Measurements from ENCODE around the gene CBL. TPM values are rescaled to one million over a fixed set of nuclear protein-coding genes. Genes with fewer than 3 reads are reported as not detected.
"Not testable (repeated sequence)": the region's sequence is repeated elsewhere in the genome, so short reads cannot be mapped to it uniquely, and the experiment has no call there.

Gene CBL
- total RNA-seq, 2 experiments from 2014 or later: 43.6 to 43.7 TPM

GRCh38 chr11:119195680-119196079 is 10.5 kb upstream of the CBL start:
- Mint-ChIP-seq H3K36me3 (ENCODE audit: low read depth) (no peaks in the 10 kb centered on the region), H3K9me3 (ENCODE audit: insufficient read depth) (no peaks in the 10 kb centered on the region), H3K27ac (no peak overlapping the region), H3K4me1 (ENCODE audit: low read depth) (peaks cover 4% of the 10 kb centered on the region), H3K27me3 (ENCODE audit: low read depth) (peaks cover 3% of the 10 kb centered on the region), H3K4me3 (no peak overlapping the region)
- POLR2A ChIA-PET: interaction anchor here (1.2 to 2.1 kb wide), 2 partner anchors 19 to 101 kb away, joined by 3 to 8 read pairs; a partner anchor contains a TSS
- CTCF ChIA-PET: interaction anchor here (0.9 to 4.1 kb wide), 25 partner anchors 10 to 289 kb away, joined by 3 to 33 read pairs (median 6); partner anchors contain the start of genes CBL, DPAGT1, NLRX1 and VPS11
- ATAC-seq: no peak
- DNase-seq: no peak

- CTCF ChIA-PET: interaction anchor here (0.6 to 4.1 kb wide), 46 partner anchors 9 to 290 kb away, joined by 3 to 33 read pairs (median 4); partner anchors contain the start of genes CBL, DPAGT1, HMBS and NLRX1
Observed at GRCh38 chr11:119196833-119197483, 9.2 kb upstream of the CBL start.

GRCh38 chr11:119198925-119199324 is 7.2 kb upstream of the CBL start:
- Mint-ChIP-seq H3K27me3 (ENCODE audit: low read depth) (peaks cover 3% of the 10 kb centered on the region), H3K36me3 (ENCODE audit: low read depth) (no peaks in the 10 kb centered on the region), H3K9me3 (ENCODE audit: insufficient read depth) (no peaks in the 10 kb centered on the region), H3K27ac (no peak overlapping the region), H3K4me3 (no peak overlapping the region), H3K4me1 (ENCODE audit: low read depth) (peaks cover 7% of the 10 kb centered on the region)
- ATAC-seq: no peak
- DNase-seq: no peak
- POLR2A ChIA-PET: no interaction called here
- CTCF ChIA-PET: interaction anchor here (1.3 to 4.1 kb wide), 2 partner anchors 30 to 124 kb away, joined by 3 to 31 read pairs; no protein-coding TSS in a partner anchor

More at GRCh38 chr11:119196833-119197483, 9.2 kb upstream of the CBL start:
- DNase-seq (peak; percentile 85), ATAC-seq (peak; percentile 96)
- H3K4me1 Mint-ChIP-seq (ENCODE audit: low read depth): peaks cover 4% of the 10 kb centered on the region
- no peak overlapping the region for H3K4me3 Mint-ChIP-seq
- H3K27ac Mint-ChIP-seq: no peak overlapping the region
- no peaks in the 10 kb centered on the region for H3K9me3 Mint-ChIP-seq (ENCODE audit: insufficient read depth)
- peaks cover 3% of the 10 kb centered on the region for H3K27me3 Mint-ChIP-seq (ENCODE audit: low read depth)
- H3K36me3 Mint-ChIP-seq (ENCODE audit: low read depth): no peaks in the 10 kb centered on the region
- POLR2A ChIA-PET: interaction anchor here (2.1 kb wide), 1 partner anchor 102 kb away, joined by 8 read pairs; a partner anchor contains a TSS

DNA sequence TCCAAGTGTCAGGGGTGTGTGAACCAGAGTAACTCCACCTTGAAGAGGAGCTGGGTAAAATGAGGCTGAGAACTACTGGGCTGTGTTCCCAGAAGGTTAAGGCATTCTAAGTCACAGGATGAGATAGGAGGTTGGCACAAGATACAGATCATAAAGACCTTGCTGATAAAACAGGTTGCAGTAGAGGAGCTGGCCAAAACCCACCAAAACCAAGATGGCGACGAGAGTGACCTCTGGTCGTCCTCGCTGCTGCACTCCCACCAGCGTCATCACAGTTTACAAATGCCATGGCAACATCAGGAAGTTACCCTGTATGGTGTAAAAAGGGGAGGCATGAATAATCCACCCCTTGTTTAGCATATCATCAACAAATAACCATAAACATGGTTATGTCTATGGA is 4.9 kb upstream of the CBL start:
- H3K27ac Mint-ChIP-seq; H3K36me3 Mint-ChIP-seq (ENCODE audit: low read depth); H3K4me3 Mint-ChIP-seq; ATAC-seq; H3K27me3 Mint-ChIP-seq (ENCODE audit: low read depth); DNase-seq; H3K9me3 Mint-ChIP-seq (ENCODE audit: insufficient read depth): not testable (repeated sequence)
- ChIA-PET POLR2A (interaction anchor here (1.2 kb wide), 1 partner anchor 106 kb away, joined by 4 read pairs; a partner anchor contains a TSS), CTCF (interaction anchor here (0.8 to 8.3 kb wide), 4 partner anchors 83 to 137 kb away, joined by 3 to 93 read pairs (median 6); no protein-coding TSS in a partner anchor)
- peaks cover 18% of the 10 kb centered on the region for H3K4me1 Mint-ChIP-seq (ENCODE audit: low read depth)

GRCh38 chr11:119202554-119202953 is 3.6 kb upstream of the CBL start:
- Mint-ChIP-seq H3K36me3 (ENCODE audit: low read depth) (peaks cover 3% of the 10 kb centered on the region), H3K27ac (no peak overlapping the region), H3K27me3 (ENCODE audit: low read depth) (no peaks in the 10 kb centered on the region), H3K4me1 (ENCODE audit: low read depth) (peaks cover 16% of the 10 kb centered on the region), H3K9me3 (ENCODE audit: insufficient read depth) (no peaks in the 10 kb centered on the region), H3K4me3 (no peak overlapping the region)
- POLR2A ChIA-PET: no interaction called here
- ATAC-seq (no peak), DNase-seq (no peak)
- CTCF ChIA-PET: interaction anchor here (1.1 to 8.3 kb wide), 3 partner anchors 33 to 120 kb away, joined by 5 to 93 read pairs (median 7); no protein-coding TSS in a partner anchor

DNA sequence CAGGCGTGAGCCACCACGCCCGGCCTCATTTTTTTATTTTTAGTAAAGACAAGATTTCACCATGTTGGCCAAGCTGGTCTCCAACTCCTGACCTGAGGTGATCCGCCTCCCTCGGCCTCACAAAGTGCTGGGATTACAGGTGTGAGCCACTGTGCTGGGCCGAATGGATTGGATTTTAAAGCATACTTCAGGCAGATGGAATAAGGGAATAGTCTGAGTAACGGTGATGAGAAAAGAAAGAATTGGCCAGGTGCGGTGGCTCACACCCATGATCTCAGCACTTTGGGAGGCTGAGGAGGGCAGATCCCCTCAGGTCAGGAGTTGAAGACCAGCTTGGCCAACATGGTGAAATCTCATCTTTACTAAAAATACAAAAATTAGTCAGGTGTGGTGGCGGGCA is 2.1 kb upstream of the CBL start:
- no peak for DNase-seq
- no peak overlapping the region for H3K4me3 Mint-ChIP-seq
- POLR2A ChIA-PET: interaction anchor here (1.2 kb wide), 1 partner anchor 117 kb away, joined by 3 read pairs; no protein-coding TSS in a partner anchor
- peaks cover 23% of the 10 kb centered on the region for H3K4me1 Mint-ChIP-seq (ENCODE audit: low read depth)
- H3K9me3 Mint-ChIP-seq (ENCODE audit: insufficient read depth): no peaks in the 10 kb centered on the region
- no peak for ATAC-seq
- H3K27ac Mint-ChIP-seq: no peak overlapping the region
- peaks cover 6% of the 10 kb centered on the region for H3K36me3 Mint-ChIP-seq (ENCODE audit: low read depth)
- CTCF ChIA-PET: interaction anchor here (0.9 to 8.3 kb wide), 7 partner anchors 12 to 134 kb away, joined by 3 to 93 read pairs (median 12); no protein-coding TSS in a partner anchor
- no peaks in the 10 kb centered on the region for H3K27me3 Mint-ChIP-seq (ENCODE audit: low read depth)

- Mint-ChIP-seq H3K9me3 (ENCODE audit: insufficient read depth) (no peaks in the 10 kb centered on the region), H3K36me3 (ENCODE audit: low read depth) (peaks cover 9% of the 10 kb centered on the region), H3K27ac (peak overlapping the region; percentile 34), H3K4me3 (peak overlapping the region; percentile 82), H3K27me3 (ENCODE audit: low read depth) (no peaks in the 10 kb centered on the region), H3K4me1 (ENCODE audit: low read depth) (peaks cover 28% of the 10 kb centered on the region)
- ATAC-seq (no peak), DNase-seq (no peak)
- ChIA-PET CTCF (interaction anchor here (0.6 to 8.3 kb wide), 25 partner anchors 9 to 121 kb away, joined by 3 to 93 read pairs (median 5); partner anchors contain the start of genes DPAGT1, HINFP and NLRX1), POLR2A (interaction anchor here (0.5 to 1.7 kb wide), 4 partner anchors 58 to 116 kb away, joined by 3 to 12 read pairs (median 5); no protein-coding TSS in a partner anchor)
Observed at GRCh38 chr11:119205080-119205479, 1.1 kb upstream of the CBL start.

- POLR2A ChIA-PET: interaction anchor here (0.5 to 2.4 kb wide), 16 partner anchors 19 to 131 kb away, joined by 3 to 12 read pairs (median 4); partner anchors contain the start of genes C2CD2L and HINFP
- H3K4me3 Mint-ChIP-seq: peak overlapping the region; percentile 99
Observed at GRCh38 chr11:119206511-119207414, 624 bp downstream of the CBL start.

GRCh38 chr11:119207415-119207960 is 1.3 kb downstream of the CBL start:
- Mint-ChIP-seq H3K27ac (peak overlapping the region; percentile 92), H3K4me1 (ENCODE audit: low read depth) (peaks cover 28% of the 10 kb centered on the region), H3K27me3 (ENCODE audit: low read depth) (no peaks in the 10 kb centered on the region), H3K4me3 (peak overlapping the region; percentile 99), H3K9me3 (ENCODE audit: insufficient read depth) (no peaks in the 10 kb centered on the region), H3K36me3 (ENCODE audit: low read depth) (peaks cover 12% of the 10 kb centered on the region)
- DNase-seq: no peak
- no peak for ATAC-seq
- POLR2A ChIA-PET: interaction anchor here (0.9 to 2.4 kb wide), 4 partner anchors 38 to 116 kb away, joined by 3 to 10 read pairs (median 4); no protein-coding TSS in a partner anchor
- CTCF ChIA-PET: interaction anchor here (0.9 to 8.3 kb wide), 10 partner anchors 11 to 197 kb away, joined by 3 to 93 read pairs (median 10); partner anchors contain the start of genes NLRX1 and SLC37A4

More at GRCh38 chr11:119206511-119207414, 624 bp downstream of the CBL start:
- ATAC-seq: peak; percentile 43
- DNase-seq: peak; percentile 65
- CTCF ChIA-PET: interaction anchor here (0.6 to 8.3 kb wide), 39 partner anchors 8 to 197 kb away, joined by 3 to 93 read pairs (median 5); partner anchors contain the start of genes C2CD2L, DPAGT1, NLRX1 and SLC37A4
- peak overlapping the region; percentile 92 for H3K27ac Mint-ChIP-seq
- no peaks in the 10 kb centered on the region for H3K9me3 Mint-ChIP-seq (ENCODE audit: insufficient read depth)
- peaks cover 28% of the 10 kb centered on the region for H3K4me1 Mint-ChIP-seq (ENCODE audit: low read depth)
- H3K36me3 Mint-ChIP-seq (ENCODE audit: low read depth): peaks cover 12% of the 10 kb centered on the region
- H3K27me3 Mint-ChIP-seq (ENCODE audit: low read depth): no peaks in the 10 kb centered on the region

GRCh38 chr11:119209186-119209585 is 3.0 kb downstream of the CBL start:
- no peak for DNase-seq
- ATAC-seq: no peak
- ChIA-PET POLR2A (no interaction called here), CTCF (interaction anchor here (0.6 to 3.5 kb wide), 5 partner anchors 12 to 144 kb away, joined by 3 to 15 read pairs (median 4); no protein-coding TSS in a partner anchor)
- Mint-ChIP-seq H3K4me3 (no peak overlapping the region), H3K9me3 (ENCODE audit: insufficient read depth) (no peaks in the 10 kb centered on the region), H3K4me1 (ENCODE audit: low read depth) (peaks cover 29% of the 10 kb centered on the region), H3K27ac (no peak overlapping the region), H3K36me3 (ENCODE audit: low read depth) (peaks cover 12% of the 10 kb centered on the region), H3K27me3 (ENCODE audit: low read depth) (no peaks in the 10 kb centered on the region)

Data from activated CD8-positive, alpha-beta T cell treated with anti-CD3 and anti-CD28 coated beads, Interleukin-2, amount 10 ng/mL, durations not matched to agents 7 days and 5 days (primary cell).